Measurements from ENCODE around the gene POLE. TPM values are rescaled to one million over a fixed set of nuclear protein-coding genes. Genes with fewer than 3 reads are reported as not detected.

The POLE gene
- total RNA-seq, 2 experiments from 2014 or later, result 115 to 121 TPM

DNA sequence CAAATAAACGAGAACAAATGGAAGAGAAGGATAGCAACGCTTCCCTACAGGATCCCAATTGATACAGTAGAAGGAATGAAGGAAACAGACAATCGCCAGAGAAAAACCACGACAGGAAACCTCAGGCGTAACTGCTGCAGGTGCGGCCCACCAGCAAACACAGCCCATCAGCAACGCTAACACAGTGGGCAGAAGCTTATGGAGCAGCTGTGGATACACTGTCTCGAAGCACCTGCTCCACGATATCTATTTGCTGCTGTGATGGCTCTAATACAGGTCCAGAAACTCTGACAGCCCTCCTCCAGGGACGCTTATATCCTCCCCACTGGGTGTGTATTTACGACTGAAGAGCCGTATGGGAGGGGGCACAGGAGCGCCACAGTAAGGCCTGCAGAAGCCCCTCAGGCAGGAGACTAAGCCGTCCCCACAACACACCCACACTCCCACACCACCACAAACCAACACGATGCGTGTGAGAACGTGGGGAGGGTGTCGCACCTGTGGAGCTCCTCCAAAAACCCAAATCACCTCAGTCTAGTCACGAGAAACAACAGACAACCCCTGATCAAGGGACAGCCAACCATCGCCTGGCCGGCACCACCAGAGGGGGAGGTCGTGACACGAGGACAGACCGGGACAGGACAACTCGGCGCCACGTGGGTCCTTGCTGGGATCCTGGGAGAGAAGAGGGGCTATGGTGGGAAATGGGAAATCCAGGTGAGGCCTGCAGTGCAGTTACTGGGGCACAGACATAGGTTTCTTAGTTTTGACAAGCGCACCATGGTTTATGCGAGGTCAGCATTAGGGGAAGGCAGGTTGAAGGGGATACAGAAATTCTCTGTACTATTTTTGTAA, 24.0 kb downstream of the POLE start:
- Mint-ChIP-seq H3K9me3 (no peaks in the 10 kb centered on the region), H3K4me1 (ENCODE audit: low read depth) (peaks cover 4% of the 10 kb centered on the region), H3K27ac (no peak overlapping the region), H3K36me3 (ENCODE audit: low read depth) (peaks cover 81% of the 10 kb centered on the region), H3K4me3 (no peak overlapping the region), H3K27me3 (no peaks in the 10 kb centered on the region)
- POLR2A ChIA-PET, result interaction anchor here (1.4 kb wide), 1 partner anchor 23 kb away, joined by 3 read pairs; no protein-coding TSS in a partner anchor
- no peak for DNase-seq
- ATAC-seq, result no peak
- CTCF ChIA-PET, result no interaction called here
- intact Hi-C loops (cut with micrococcal nuclease), result no loop called here
- TF ChIP-seq, protein P1, sequence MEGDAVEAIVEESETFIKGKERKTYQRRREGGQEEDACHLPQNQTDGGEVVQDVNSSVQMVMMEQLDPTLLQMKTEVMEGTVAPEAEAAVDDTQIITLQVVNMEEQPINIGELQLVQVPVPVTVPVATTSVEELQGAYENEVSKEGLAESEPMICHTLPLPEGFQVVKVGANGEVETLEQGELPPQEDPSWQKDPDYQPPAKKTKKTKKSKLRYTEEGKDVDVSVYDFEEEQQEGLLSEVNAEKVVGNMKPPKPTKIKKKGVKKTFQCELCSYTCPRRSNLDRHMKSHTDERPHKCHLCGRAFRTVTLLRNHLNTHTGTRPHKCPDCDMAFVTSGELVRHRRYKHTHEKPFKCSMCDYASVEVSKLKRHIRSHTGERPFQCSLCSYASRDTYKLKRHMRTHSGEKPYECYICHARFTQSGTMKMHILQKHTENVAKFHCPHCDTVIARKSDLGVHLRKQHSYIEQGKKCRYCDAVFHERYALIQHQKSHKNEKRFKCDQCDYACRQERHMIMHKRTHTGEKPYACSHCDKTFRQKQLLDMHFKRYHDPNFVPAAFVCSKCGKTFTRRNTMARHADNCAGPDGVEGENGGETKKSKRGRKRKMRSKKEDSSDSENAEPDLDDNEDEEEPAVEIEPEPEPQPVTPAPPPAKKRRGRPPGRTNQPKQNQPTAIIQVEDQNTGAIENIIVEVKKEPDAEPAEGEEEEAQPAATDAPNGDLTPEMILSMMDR (IDR thresholded peaks at IDR 0.05), result no peak

DNA sequence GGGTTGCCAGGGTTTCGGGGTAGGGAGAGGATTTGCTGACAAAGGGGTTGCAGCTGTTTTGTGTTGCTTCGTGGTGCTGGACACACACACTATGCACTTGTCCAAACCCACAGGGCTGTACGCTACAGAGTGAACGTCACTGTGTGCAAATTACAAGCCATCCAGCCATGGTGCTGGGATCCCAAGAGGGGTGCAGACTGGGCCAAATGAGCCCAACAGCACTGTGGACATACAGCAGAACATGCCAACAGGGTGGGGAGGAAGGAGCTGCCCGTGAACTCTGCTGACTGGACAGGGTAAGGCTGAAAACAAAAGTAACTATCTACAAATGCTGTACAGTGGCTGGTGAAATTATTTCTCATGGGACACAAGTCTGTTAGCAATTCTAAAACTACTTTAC, 25.2 kb downstream of the POLE start:
- ChIA-PET POLR2A (interaction anchor here (1.0 to 1.4 kb wide), 2 partner anchors 13 to 24 kb away, joined by 3 read pairs; no protein-coding TSS in a partner anchor), CTCF (interaction anchor here (1.6 kb wide), 1 partner anchor 47 kb away, joined by 5 read pairs; no protein-coding TSS in a partner anchor)
- no peaks in the 10 kb centered on the region for H3K9me3 Mint-ChIP-seq
- peaks cover 82% of the 10 kb centered on the region for H3K36me3 Mint-ChIP-seq (ENCODE audit: low read depth)
- TF ChIP-seq, protein P1 (IDR thresholded peaks at IDR 0.05), result no peak
- H3K4me1 Mint-ChIP-seq (ENCODE audit: low read depth), result peaks cover 4% of the 10 kb centered on the region
- H3K4me3 Mint-ChIP-seq, result no peak overlapping the region
- ATAC-seq, result no peak
- no peaks in the 10 kb centered on the region for H3K27me3 Mint-ChIP-seq
- intact Hi-C loops (cut with micrococcal nuclease), result no loop called here
- H3K27ac Mint-ChIP-seq, result no peak overlapping the region
- DNase-seq, result no peak

DNA sequence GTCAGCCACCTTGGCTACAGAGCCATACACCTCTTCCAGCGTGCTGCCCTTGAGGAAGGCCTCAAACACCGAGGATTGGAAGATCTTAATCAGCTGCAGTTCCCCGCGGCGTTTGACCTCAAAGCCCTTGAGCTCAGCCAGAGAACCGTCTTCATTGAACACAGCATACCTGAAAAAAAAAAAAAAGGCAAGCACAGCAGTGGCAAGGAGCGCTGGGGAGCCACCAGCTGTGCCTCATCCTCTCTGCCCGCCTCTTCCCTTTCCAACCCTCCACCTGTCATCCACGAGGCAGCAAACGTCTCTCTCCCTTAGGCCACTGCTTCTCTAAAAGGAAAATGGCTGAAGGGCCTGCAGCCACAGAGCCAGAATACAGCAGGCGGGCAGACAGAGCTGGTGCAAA, 26.1 kb downstream of the POLE start:
- Mint-ChIP-seq H3K9me3 (no peaks in the 10 kb centered on the region), H3K27ac (no peak overlapping the region), H3K4me1 (ENCODE audit: low read depth) (peaks cover 4% of the 10 kb centered on the region), H3K27me3 (no peaks in the 10 kb centered on the region), H3K36me3 (ENCODE audit: low read depth) (peaks cover 79% of the 10 kb centered on the region), H3K4me3 (no peak overlapping the region)
- no peak for ATAC-seq
- no peak for DNase-seq
- CTCF ChIA-PET, result interaction anchor here (1.6 kb wide), 1 partner anchor 46 kb away, joined by 5 read pairs; no protein-coding TSS in a partner anchor
- POLR2A ChIA-PET, result interaction anchor here (0.7 to 1.4 kb wide), 3 partner anchors 12 to 25 kb away, joined by 3 read pairs; no protein-coding TSS in a partner anchor
- intact Hi-C loops (cut with micrococcal nuclease), result no loop called here
- TF ChIP-seq, protein P1 (IDR thresholded peaks at IDR 0.05), result no peak

DNA sequence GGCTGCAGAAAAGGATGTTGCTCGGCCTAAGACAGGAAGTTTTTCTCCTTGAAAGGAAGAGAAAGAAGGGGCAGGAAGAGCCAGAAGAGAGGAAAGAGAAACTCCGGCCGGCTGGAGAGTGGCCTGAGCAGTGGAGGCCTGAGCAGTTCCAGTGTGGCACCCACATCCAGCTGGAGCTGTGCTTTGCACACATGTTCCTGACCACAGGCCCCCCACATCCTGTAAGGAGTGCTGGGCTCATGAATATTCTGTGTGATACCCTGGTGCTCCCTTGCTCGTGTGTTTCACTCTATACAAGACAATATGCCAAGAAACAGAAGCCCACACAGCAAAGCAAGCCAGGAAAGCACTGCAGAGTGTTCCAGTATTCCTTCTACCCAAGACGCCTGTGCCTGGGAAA, 27.1 kb downstream of the POLE start:
- H3K4me1 Mint-ChIP-seq (ENCODE audit: low read depth), result peaks cover 4% of the 10 kb centered on the region

More for the DNA sequence above, 27.1 kb downstream of the POLE start:
- ATAC-seq (no peak), DNase-seq (no peak)
- no peaks in the 10 kb centered on the region for H3K9me3 Mint-ChIP-seq
- TF ChIP-seq, protein P1 (IDR thresholded peaks at IDR 0.05), result no peak
- no peak overlapping the region for H3K27ac Mint-ChIP-seq
- intact Hi-C loops (cut with micrococcal nuclease), result no loop called here
- CTCF ChIA-PET, result no interaction called here
- H3K36me3 Mint-ChIP-seq (ENCODE audit: low read depth), result peaks cover 70% of the 10 kb centered on the region
- no peaks in the 10 kb centered on the region for H3K27me3 Mint-ChIP-seq
- no peak overlapping the region for H3K4me3 Mint-ChIP-seq
- POLR2A ChIA-PET, result interaction anchor here (1.1 kb wide), 1 partner anchor 15 kb away, joined by 3 read pairs; no protein-coding TSS in a partner anchor

All from activated CD8-positive, alpha-beta T cell treated with anti-CD3 and anti-CD28 coated beads for 36 hours (primary cell).